PFSK-1 (cell line): ENCODE results near the gene HLA-A.

Source experiments
- FOXP2 ChIP-seq: optimal IDR thresholded peaks from 2 replicates; pipeline ENCODE3; 2011; ENCODE audit warnings: borderline replicate concordance, control low read depth, inconsistent platforms; ENCODE audit not compliant: insufficient read depth; ENCODE audit errors: extremely low read length, extremely low read depth
- POLR2AphosphoS5 ChIP-seq: IDR thresholded peaks from 2 replicates; pipeline ENCODE4 v1.6.1; 2012; ENCODE audit warnings: low read depth, mild to moderate bottlenecking, control low read depth, low read length, moderate library complexity
- REST ChIP-seq, 2 experiments: IDR thresholded peaks; 2 replicates each; pipeline versions ENCODE4 v1.6.1 to v1.8.0; 2011 to 2012; ENCODE audit warnings: low read depth in 2 of 2, low read length in 2 of 2, control low read depth in 1 of 2, inconsistent platforms in 1 of 2, mild to moderate bottlenecking in 1 of 2, moderate library complexity in 1 of 2; ENCODE audit not compliant: insufficient read depth in 1 of 2
- SIN3A ChIP-seq: IDR thresholded peaks from 2 replicates; pipeline ENCODE4 v1.6.1; 2012; ENCODE audit warnings: mild to moderate bottlenecking, low read length, moderate library complexity, borderline replicate concordance; ENCODE audit not compliant: insufficient read depth
- TAF1 ChIP-seq: IDR thresholded peaks from 2 replicates; pipeline ENCODE4 v1.6.1; 2012; ENCODE audit warnings: low read length, control low read depth, borderline replicate concordance; ENCODE audit not compliant: insufficient read depth

The HLA-A gene

DNA sequence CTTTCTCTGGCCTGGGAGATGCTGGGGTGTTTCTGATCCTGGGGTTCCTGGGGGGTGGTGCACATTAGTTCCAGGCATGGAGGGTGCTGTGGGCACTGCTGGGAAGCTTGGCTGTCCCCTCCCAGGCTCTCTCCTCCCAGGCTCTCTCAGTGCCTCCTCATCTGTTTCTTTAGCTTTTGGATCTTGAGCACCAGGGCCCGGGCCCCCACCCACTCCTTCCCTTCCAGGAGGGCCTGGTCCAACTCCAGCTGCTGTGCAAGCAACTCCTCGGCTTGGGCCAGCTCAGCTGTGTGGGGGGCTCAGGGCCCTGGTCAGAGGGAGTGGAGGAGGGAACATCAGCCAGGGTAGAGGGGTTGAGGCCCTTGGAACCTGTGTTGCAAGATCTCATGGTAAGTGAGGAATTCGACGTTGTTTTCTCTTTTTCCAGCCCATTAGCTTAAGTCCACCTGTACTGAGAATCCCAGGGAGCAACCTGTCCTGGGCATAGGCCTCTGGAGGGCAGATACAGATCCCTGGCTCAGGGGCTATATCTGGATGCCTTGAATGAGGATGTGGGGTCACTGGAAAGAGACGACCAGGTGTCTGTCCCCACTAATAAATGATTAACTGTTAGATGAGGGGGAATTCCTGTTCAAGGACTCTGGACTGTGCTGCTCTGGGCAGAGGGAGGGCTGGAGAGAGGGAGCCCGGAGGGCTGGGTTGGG lies 34.5 kb upstream of the HLA-A start:
- no peak for TF ChIP-seq TAF1
- TF ChIP-seq FOXP2, result no peak
- no peak for TF ChIP-seq REST (IDR thresholded peaks at IDR 0.05; ENCODE audit: insufficient read depth in 1 of 2, low read depth in 2 of 2, low read length in 2 of 2)
- TF ChIP-seq POLR2AphosphoS5, result no peak
- TF ChIP-seq SIN3A, result no peak

DNA sequence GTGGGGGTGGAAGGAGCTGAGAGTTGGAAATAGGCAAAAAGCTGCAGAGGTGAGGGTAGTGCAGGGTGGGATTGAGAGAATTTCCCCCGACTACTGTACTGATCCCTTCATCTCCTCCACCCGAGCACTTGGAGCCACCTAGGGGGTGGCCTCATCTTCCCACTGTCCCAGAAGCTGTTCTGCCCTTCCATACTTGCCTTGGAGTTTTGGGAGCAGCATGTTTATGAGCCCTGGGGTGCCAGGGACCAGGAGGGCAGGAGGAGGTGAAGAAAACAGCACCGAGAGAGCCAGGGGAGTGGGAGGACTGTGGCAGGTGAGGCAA lies 34.0 kb upstream of the HLA-A start:
- TF ChIP-seq FOXP2 (no peak), TAF1 (no peak), POLR2AphosphoS5 (no peak), REST (IDR thresholded peaks at IDR 0.05; ENCODE audit: insufficient read depth in 1 of 2, low read depth in 2 of 2, low read length in 2 of 2) (no peak), SIN3A (no peak)

DNA sequence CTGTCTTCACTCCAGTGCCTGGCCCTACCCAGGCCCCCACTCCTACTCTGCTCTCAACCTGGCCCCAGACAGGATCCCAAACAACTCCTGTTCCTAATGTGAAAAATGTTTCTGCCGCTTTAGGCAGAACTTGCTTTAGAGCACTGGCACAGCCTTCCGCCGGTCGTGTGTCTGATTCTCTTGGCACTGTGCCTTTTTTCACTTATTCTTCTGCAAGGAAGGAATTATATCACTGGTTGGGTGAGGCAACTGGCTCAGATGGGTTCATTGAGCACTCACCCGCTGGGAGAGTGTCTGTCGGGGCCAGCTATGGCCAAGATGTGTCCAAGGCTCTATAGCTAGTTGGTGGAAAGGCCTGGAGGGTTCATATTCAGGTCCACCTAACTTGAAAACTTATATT lies 33.6 kb upstream of the HLA-A start:
- no peak for TF ChIP-seq SIN3A
- TF ChIP-seq REST (IDR thresholded peaks at IDR 0.05; ENCODE audit: insufficient read depth in 1 of 2, low read depth in 2 of 2, low read length in 2 of 2), result no peak

DNA sequence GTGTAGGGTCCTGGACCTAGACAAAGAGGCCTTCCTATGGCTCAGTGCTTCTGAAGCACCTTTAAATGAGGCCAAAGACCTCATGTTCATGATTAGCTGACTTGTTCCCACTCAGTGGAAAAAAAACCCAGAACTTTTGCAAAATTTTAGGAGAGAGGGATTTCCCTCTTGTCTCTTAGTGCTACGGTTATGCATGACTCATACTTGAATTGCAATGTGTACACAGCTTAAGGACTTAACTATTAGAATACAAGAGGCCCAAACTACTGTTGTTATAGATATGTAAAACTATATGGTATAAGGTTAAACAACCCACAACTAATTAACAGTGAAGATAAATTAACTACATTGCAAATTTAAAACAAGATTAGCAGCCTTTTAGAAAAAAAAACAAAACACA lies 32.3 kb upstream of the HLA-A start:
- TF ChIP-seq SIN3A (no peak), TAF1 (no peak)

- TF ChIP-seq FOXP2 (no peak), REST (IDR thresholded peaks at IDR 0.05; ENCODE audit: insufficient read depth in 1 of 2, low read depth in 2 of 2, low read length in 2 of 2) (no peak), SIN3A (no peak), POLR2AphosphoS5 (no peak), TAF1 (no peak)
Measured at GRCh38 chr6:29912840-29913239, 29.5 kb upstream of the HLA-A start.
